GM18520 (cell line): ENCODE measurements around the gene BZW1.
A peak's percentile ranks its signal among the peaks of the same experiment; 100 is the strongest.

ENCODE experiments used
- ATAC-seq: cut with Tn5 transposase; IDR thresholded peaks from one replicate; pipeline ENCODE4 v1.9.1; 2021; ENCODE audit not compliant: unreplicated experiment

Gene BZW1

GRCh38 chr2:200811333-200812121 is at the start of gene BZW1:
BZW1 (plus strand) TSS chr2:200811910; CDS start chr2:200813218, 1,308 bp downstream.
- ATAC-seq, result peak; percentile 49

DNA sequence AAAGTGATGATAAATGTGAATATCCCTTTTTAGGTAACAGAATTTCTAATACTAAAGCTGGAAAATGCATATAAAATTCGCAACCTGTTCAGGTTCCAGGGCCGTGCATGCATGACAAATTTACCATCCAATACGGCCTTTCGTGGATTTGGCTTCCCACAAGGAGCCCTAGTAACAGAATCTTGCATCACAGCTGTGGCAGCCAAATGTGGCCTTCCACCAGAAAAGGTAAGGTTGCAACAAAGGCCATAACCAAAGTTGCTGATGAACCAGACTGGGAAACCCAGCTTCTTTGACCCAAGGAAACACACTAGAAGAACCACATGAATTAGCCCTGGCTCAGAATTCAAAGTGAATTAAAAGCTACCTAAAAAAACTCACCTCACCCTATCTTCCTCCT is 49.6 kb upstream of the BZW1 start:
- ATAC-seq, result no peak

GRCh38 chr2:200763422-200763821 is 48.3 kb upstream of the BZW1 start:
- no peak for ATAC-seq

GRCh38 chr2:200765139-200765951 is 46.4 kb upstream of the BZW1 start:
- ATAC-seq, result no peak

DNA sequence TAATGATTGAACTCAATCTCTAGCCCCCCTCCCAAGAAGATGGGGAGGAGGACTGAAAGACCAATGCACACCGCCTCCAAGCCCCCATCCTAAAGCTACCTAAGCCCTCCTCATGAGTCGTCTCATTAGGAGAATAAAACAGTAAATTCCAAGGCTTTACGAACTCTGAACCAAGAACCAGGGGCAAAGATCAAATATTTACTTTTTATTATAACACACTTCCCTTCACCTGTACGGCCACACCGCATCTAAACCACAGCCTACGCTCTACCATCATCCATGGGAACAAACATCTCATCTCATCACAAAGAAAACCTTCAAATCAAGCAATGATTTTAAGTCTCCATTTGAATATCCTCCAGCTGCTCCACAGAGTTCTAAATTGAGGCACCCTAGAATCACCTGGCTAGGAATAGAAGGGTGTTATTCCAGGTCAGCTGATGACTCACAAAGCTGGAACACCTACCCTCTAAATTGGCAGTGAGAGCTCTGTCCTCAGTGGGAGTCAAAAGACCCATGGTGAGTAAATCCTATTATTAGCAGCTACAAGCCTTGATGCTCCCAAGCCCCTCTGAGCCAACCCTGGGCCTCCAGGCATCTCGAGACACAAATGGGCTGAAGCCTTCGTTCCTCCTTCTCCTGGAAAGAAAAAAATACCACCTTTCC is 45.6 kb upstream of the BZW1 start:
- ATAC-seq, result no peak

- ATAC-seq, result no peak
These were observed 44.4 kb upstream of the BZW1 start for GRCh38 chr2:200767111-200767885.

- ATAC-seq, result no peak
These were observed 40.9 kb upstream of the BZW1 start for GRCh38 chr2:200770847-200771246.

DNA sequence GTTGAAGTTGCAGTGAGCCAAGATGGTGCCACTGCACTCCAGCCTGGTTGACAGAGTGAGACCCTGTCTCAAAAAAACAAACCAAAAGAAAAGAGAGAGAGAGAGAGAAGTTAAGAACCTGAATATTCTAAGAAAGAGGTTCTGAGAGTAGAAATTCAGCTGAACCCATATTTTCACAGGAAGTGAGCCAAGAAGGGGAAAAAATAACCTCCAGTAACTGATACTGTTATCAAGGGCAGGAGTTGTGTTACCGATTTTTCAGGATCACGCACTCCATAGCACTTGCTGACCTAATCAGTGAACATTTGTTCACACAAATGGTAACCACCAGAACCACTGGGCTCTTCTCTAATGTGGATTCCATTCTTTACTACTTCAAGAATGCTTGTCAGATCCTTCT is 39.1 kb upstream of the BZW1 start:
- ATAC-seq, result no peak

DNA sequence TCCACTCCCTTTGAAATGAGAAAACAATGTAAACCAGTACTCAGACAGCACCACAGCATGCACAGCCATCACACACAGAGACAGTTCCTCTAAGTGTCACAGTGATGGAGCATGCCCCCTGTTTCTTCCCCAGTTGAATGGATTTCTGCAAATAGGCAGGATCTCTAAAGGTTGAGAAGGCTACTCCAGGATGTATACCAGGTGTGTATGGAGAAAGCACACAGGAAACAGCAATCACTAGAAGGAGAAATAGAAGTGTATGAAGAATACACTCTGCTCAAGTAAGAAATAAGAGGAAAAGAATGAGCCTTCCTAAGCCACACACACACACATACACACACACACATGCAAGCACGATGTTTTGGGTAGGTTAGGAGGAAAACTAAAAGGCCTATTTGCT is 38.6 kb upstream of the BZW1 start:
- no peak for ATAC-seq

DNA sequence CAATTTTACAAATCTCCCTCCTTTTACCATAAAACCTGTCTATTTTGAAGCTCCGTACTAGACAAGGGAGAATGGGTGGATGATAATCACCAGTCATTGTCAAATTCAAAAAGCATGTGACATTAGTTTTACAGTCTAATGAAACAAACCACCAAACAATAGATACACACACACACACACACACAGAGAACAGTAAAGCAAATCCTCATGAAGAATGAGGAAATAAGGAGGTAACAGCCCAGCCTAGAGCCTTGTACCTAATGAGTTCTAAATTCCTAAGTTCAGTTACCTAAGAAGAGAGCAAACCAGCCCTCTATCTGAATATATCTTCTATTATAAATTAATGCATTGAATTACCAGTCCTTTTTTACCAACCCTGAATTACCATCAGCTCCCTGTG is 36.8 kb upstream of the BZW1 start:
- ATAC-seq, result no peak

DNA sequence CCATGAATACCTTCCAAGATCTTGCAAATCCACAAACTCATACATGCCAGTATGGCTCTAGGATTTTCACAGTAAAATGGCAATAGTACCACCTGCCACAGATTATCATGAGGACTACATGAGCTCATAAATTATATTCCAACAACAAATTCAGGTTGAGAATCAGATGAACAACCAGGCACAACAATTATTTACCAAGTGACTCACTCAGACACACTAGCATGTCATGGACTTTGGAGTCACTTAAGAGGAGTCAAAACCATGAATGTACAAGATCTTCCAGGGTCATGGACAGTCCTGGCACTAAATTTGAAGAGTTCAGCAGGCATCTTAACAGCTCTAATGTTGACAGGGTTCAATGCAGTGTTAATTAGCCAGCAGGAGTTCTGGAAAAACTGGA is 34.4 kb upstream of the BZW1 start:
- no peak for ATAC-seq

- ATAC-seq, result no peak
These were observed 33.7 kb upstream of the BZW1 start for GRCh38 chr2:200778038-200778437.

DNA sequence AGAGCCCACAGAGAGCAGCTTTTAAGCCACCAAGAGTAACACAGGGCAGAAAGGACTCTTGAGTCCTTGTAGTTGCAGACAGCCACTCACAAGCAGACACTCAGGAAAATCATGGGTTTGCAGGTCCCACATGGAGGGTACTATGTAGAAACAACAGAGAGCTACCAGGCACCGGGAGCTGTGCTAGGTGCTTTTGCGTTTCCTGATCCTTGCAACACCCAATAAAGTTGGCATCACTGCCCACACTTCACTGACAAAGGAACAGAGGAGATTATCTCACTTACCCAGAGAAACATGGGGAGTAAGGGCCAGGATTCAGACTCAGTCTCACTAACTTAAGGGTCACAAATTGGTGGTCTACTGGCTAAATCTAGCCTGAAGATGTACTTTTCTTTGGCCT is 32.5 kb upstream of the BZW1 start:
- no peak for ATAC-seq

DNA sequence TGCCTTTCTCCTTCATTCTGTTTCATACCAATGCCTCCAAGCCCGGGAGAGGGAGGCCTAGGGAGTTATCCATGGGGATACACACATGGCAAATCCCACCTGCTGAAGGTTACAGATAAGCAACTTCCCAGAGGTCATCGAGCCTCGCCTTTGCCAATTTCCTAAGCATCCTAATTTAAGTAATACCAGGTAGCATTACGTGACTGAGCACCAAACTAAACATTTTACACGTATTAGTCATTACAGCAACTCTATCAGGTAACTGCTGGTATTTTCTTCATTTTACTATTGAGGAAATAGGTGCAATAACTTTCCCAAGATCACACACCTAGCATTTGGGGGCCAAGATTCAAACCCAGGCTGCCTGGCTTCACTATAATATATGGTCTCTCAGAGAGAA is 30.1 kb upstream of the BZW1 start:
- ATAC-seq, result no peak

DNA sequence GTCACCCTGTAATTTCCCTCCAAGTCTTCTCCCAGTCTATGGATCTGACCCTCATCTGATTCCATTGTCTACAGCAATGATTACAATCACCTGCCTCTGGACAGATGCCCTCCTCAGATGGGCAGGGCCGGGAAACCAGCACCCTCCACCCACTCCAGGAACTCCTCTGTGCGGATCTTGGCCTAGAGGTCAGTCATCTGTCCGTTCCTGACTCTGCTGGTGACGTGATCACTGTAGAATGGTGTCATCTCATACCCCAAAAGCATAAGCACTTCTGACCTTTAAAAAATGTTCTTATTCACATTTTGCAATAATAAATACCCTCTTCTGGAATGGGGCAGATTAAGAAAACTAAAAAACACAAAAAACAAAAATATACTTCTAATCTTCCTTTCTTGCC is 29.5 kb upstream of the BZW1 start:
- no peak for ATAC-seq

- no peak for ATAC-seq
These were observed 27.5 kb upstream of the BZW1 start for GRCh38 chr2:200784215-200784614.

- ATAC-seq, result no peak
These were observed 25.3 kb upstream of the BZW1 start for GRCh38 chr2:200786423-200786822.

GRCh38 chr2:200786826-200787225 is 24.9 kb upstream of the BZW1 start:
- ATAC-seq, result no peak

- no peak for ATAC-seq
These were observed 24.2 kb upstream of the BZW1 start for GRCh38 chr2:200787351-200788120.

GRCh38 chr2:200788121-200788718 is 23.5 kb upstream of the BZW1 start:
- ATAC-seq, result no peak
